H1 (cell line): Measurements from ENCODE around the gene LCN12. TPM values are rescaled to one million over a fixed set of nuclear protein-coding genes. Genes with fewer than 3 reads are reported as not detected.

Experiments used
- CTCF ChIA-PET: fragments of 300-600 bp; sonication (Branson Sonifier 250); formaldehyde crosslinking; loops from one replicate; lab custom pipeline; 2021; ENCODE audit not compliant: partially characterized antibody; lab: Charles Lee
- POLR2A ChIA-PET: fragments of 300-600 bp; sonication (Branson Sonifier 250); formaldehyde crosslinking; loops from one replicate; lab custom pipeline; 2021; ENCODE audit warnings: inconsistent platforms; ENCODE audit not compliant: partially characterized antibody; lab: Charles Lee
- DNase-seq, 2 experiments: peaks; one replicate each; pipeline versions ENCODE4 v3.0.0 to v3.0.0-alpha.2; 2010 to 2022; ENCODE audit warnings: low spot score in 2 of 2, low read depth in 1 of 2, mixed read lengths in 1 of 2
- FAIRE-seq: peaks from 2 replicates; lab custom pipeline; 2011; peaks lifted over from hg19 to GRCh38; lab: Jason Lieb, UNC
- H2AFZ ChIP-seq: 2 replicates; pipeline ENCODE4 v1.8.1; 2012; ENCODE audit warnings: low read length, inconsistent platforms
- H2AK5ac ChIP-seq: 2 replicates; pipeline ENCODE4 v1.6.1; 2013; ENCODE audit warnings: low read depth, low read length
- H2BK120ac ChIP-seq: replicated peaks from 2 replicates; pipeline ENCODE3; 2013; ENCODE audit warnings: low read depth, low read length, inconsistent platforms
- H2BK12ac ChIP-seq: 2 replicates; pipeline ENCODE4 v1.6.1; 2013; ENCODE audit warnings: low read depth, low read length
- H2BK15ac ChIP-seq: 2 replicates; pipeline ENCODE4 v1.6.1; 2013; ENCODE audit warnings: low read length
- H2BK20ac ChIP-seq: 2 replicates; pipeline ENCODE4 v1.6.1; 2013; ENCODE audit warnings: low read length
- H2BK5ac ChIP-seq: 2 replicates; pipeline ENCODE4 v1.6.1; 2013; ENCODE audit warnings: low read depth, low read length
- H3K14ac ChIP-seq: 2 replicates; pipeline ENCODE4 v1.6.1; 2013; ENCODE audit warnings: inconsistent platforms; ENCODE audit not compliant: insufficient read length
- H3K18ac ChIP-seq: 2 replicates; pipeline ENCODE4 v1.6.1; 2013; ENCODE audit warnings: low read length; ENCODE audit errors: extremely low read depth
- H3K23ac ChIP-seq: 2 replicates; pipeline ENCODE4 v1.6.1; 2013; ENCODE audit warnings: inconsistent platforms; ENCODE audit not compliant: insufficient read length
- H3K23me2 ChIP-seq: 2 replicates; pipeline ENCODE4 v1.6.1; 2013; ENCODE audit warnings: low read depth, low read length
- H3K27ac ChIP-seq: 2 replicates; pipeline ENCODE4 v1.6.1; 2011; ENCODE audit warnings: low read depth, low read length, inconsistent platforms
- H3K27me3 ChIP-seq, 4 experiments: replicated peaks in 1 of 4; 1 replicate in 1 of 4; 2 replicates in 3 of 4; pipeline versions ENCODE4 v1.6.1 to v1.8.1; 2011 to 2013; ENCODE audit warnings: low read length in 3 of 4, mild to moderate bottlenecking in 3 of 4, inconsistent platforms in 2 of 4, mixed read lengths in 2 of 4, moderate library complexity in 1 of 4; ENCODE audit not compliant: control insufficient read depth in 3 of 4, insufficient read depth in 3 of 4; ENCODE audit errors: extremely low read depth in 1 of 4
- H3K36me3 ChIP-seq, 4 experiments: 2 replicates each; pipeline versions ENCODE4 v1.6.1 to v1.8.1; 2011 to 2013; ENCODE audit warnings: mild to moderate bottlenecking in 4 of 4, low read length in 3 of 4, moderate library complexity in 2 of 4, control low read depth in 1 of 4, inconsistent platforms in 1 of 4; ENCODE audit not compliant: insufficient read depth in 4 of 4, control insufficient read depth in 2 of 4
- H3K4ac ChIP-seq: replicated peaks from 2 replicates; pipeline ENCODE3; 2013; ENCODE audit warnings: low read length, low read depth, mixed read lengths, inconsistent platforms; ENCODE audit not compliant: insufficient read length
- H3K4me1 ChIP-seq, 4 experiments: replicated peaks in 1 of 4; 1 replicate in 1 of 4; 2 replicates in 3 of 4; pipeline versions ENCODE4 v1.6.1 to v1.8.1; 2011 to 2013; ENCODE audit warnings: low read length in 3 of 4, inconsistent platforms in 2 of 4, mixed read lengths in 1 of 4; ENCODE audit not compliant: insufficient read depth in 4 of 4, control insufficient read depth in 3 of 4
- H3K4me2 ChIP-seq, 2 experiments: 2 replicates each; pipeline versions ENCODE4 v1.6.1 to v1.8.1; 2011 to 2013; ENCODE audit warnings: low read depth in 2 of 2, low read length in 2 of 2, control low read depth in 1 of 2, inconsistent platforms in 1 of 2, mild to moderate bottlenecking in 1 of 2; ENCODE audit not compliant: insufficient read depth in 1 of 2
- H3K4me3 ChIP-seq, 4 experiments: fragments of 200-600, 300-600 bp in 1 of 4; sonication (generic), shearing (Covaris generic), sonication (Bioruptor Twin) in 1 of 4; 2 replicates each; pipeline versions ENCODE4 v1.5.1 to v1.8.1; 2011 to 2016; ENCODE audit warnings: low read length in 4 of 4, low read depth in 3 of 4, control low read depth in 2 of 4, inconsistent platforms in 2 of 4, mild to moderate bottlenecking in 2 of 4, mixed read lengths in 1 of 4, moderate library complexity in 1 of 4; ENCODE audit not compliant: insufficient read depth in 2 of 4; ENCODE audit errors: extremely low read depth in 1 of 4
- H3K56ac ChIP-seq: replicated peaks from 2 replicates; pipeline ENCODE3; 2013; ENCODE audit warnings: low read depth, mild to moderate bottlenecking, mixed read lengths, low read length, inconsistent platforms; ENCODE audit not compliant: insufficient read length
- H3K79me1 ChIP-seq: 2 replicates; pipeline ENCODE4 v1.6.1; 2013; ENCODE audit warnings: low read depth, low read length, control low read depth
- H3K79me2 ChIP-seq, 2 experiments: 2 replicates each; pipeline versions ENCODE4 v1.6.1 to v1.8.1; 2012 to 2013; ENCODE audit warnings: low read length in 2 of 2, mild to moderate bottlenecking in 2 of 2, inconsistent platforms in 1 of 2; ENCODE audit not compliant: insufficient read depth in 2 of 2, control insufficient read depth in 1 of 2
- H3K9ac ChIP-seq, 4 experiments: replicated peaks in 1 of 4; 1 replicate in 1 of 4; 2 replicates in 3 of 4; pipeline versions ENCODE4 v1.6.1 to v1.8.1; 2011 to 2013; ENCODE audit warnings: low read depth in 3 of 4, low read length in 3 of 4, control low read depth in 2 of 4, mild to moderate bottlenecking in 2 of 4, moderate library complexity in 2 of 4, inconsistent platforms in 1 of 4; ENCODE audit errors: extremely low read depth in 1 of 4
- H3K9me3 ChIP-seq, 2 experiments: 2 replicates each; pipeline versions ENCODE4 v1.6.1 to v1.8.1; 2012 to 2013; ENCODE audit warnings: mild to moderate bottlenecking in 2 of 2, moderate library complexity in 2 of 2, control low read depth in 1 of 2, inconsistent platforms in 1 of 2, low read depth in 1 of 2, low read length in 1 of 2, mixed read lengths in 1 of 2; ENCODE audit not compliant: insufficient read depth in 2 of 2
- H4K20me1 ChIP-seq, 2 experiments: replicated peaks in 1 of 2; 2 replicates each; pipeline versions ENCODE3 to v1.8.1; 2011 to 2013; ENCODE audit warnings: inconsistent platforms in 2 of 2, low read length in 2 of 2, mild to moderate bottlenecking in 1 of 2; ENCODE audit not compliant: insufficient read depth in 2 of 2, control insufficient read depth in 1 of 2
- H4K5ac ChIP-seq: 2 replicates; pipeline ENCODE4 v1.6.1; 2013; ENCODE audit warnings: low read length, low read depth, mixed read lengths, inconsistent platforms; ENCODE audit not compliant: insufficient read length
- H4K8ac ChIP-seq: 2 replicates; pipeline ENCODE4 v1.8.0; 2013; ENCODE audit warnings: mild to moderate bottlenecking, moderate library complexity, low read length, inconsistent platforms; ENCODE audit not compliant: insufficient read depth; ENCODE audit errors: extremely low read depth
- H4K91ac ChIP-seq: replicated peaks from 2 replicates; pipeline ENCODE3; 2013; ENCODE audit warnings: low read length, mixed read lengths, inconsistent platforms; ENCODE audit not compliant: insufficient read length
- CREB1 ChIP-seq: IDR thresholded peaks from 2 replicates; pipeline ENCODE4 v1.6.1; 2012; ENCODE audit warnings: inconsistent platforms
- EGR1 ChIP-seq: IDR thresholded peaks from 2 replicates; pipeline ENCODE4 v1.6.1; 2011; ENCODE audit warnings: low read depth, low read length, borderline replicate concordance
- GABPA ChIP-seq: IDR thresholded peaks from 2 replicates; pipeline ENCODE4 v1.6.1; 2011; ENCODE audit warnings: mild to moderate bottlenecking, low read length, moderate library complexity, borderline replicate concordance; ENCODE audit not compliant: insufficient read depth
- KDM4A ChIP-seq: IDR thresholded peaks from one replicate; pipeline ENCODE4 v1.7.1; 2012; ENCODE audit warnings: low read depth, mild to moderate bottlenecking, moderate library complexity, low read length, inconsistent platforms; ENCODE audit not compliant: severe bottlenecking
- POU5F1 ChIP-seq: IDR thresholded peaks from 2 replicates; pipeline ENCODE4 v1.6.1; 2011; ENCODE audit warnings: low read depth, mild to moderate bottlenecking, low read length, moderate library complexity
- YY1 ChIP-seq: IDR thresholded peaks from 2 replicates; pipeline ENCODE4 v1.6.1; 2011; ENCODE audit warnings: low read depth, mild to moderate bottlenecking, low read length
- WGBS, 2 experiments: shearing (Covaris generic) in 1 of 2; methylation state at CpG; one replicate each; pipeline versions ENCODE4 v1.1.6 to v1.1.7; 2013 to 2015; ENCODE audit warnings: low lambda C conversion rate in 2 of 2, mixed read lengths in 2 of 2, inconsistent platforms in 1 of 2, low coverage in 1 of 2, missing lambda C conversion rate in 1 of 2; ENCODE audit not compliant: insufficient replicate concordance in 2 of 2, insufficient coverage in 1 of 2, insufficient read length in 1 of 2; ENCODE audit errors: extremely low coverage in 1 of 2, missing lambda C conversion rate in 1 of 2; 5-methylcytosine and 5-hydroxymethylcytosine counted together
- polyA plus RNA-seq, 7 experiments: library from polyadenylated mRNA; depleted of rRNA in 3 of 7; stranded (reverse) in 5 of 7; unstranded in 2 of 7; fragments of >200 nt in 5 of 7; fragments of 200-250 nt in 2 of 7; gene quantifications; 1 replicate in 5 of 7; 2 replicates in 1 of 7; 4 replicates in 1 of 7; pipeline versions ENCODE4 v1.2.1 to v1.2.3, GENCODE V29; 2011 to 2013; ENCODE audit warnings: missing spikeins in 2 of 7, mixed read lengths in 2 of 7
- total RNA-seq: library from RNA; stranded (reverse); fragmentation: NEBNext Ultra II Directional; extraction: Animal tissue kit (Norgen Biotek cat#: 25700); gene quantifications from 2 replicates; pipeline ENCODE4 v1.2.1, GENCODE V29; 2021
- TF ChIP-seq, protein P1 (sequence below), 3 experiments: IDR thresholded peaks; 1 replicate in 2 of 3; 2 replicates in 1 of 3; pipeline versions ENCODE4 v1.5.1 to v1.6.1; 2011; ENCODE audit warnings: low read length in 3 of 3, mild to moderate bottlenecking in 3 of 3, inconsistent platforms in 2 of 3, low read depth in 1 of 3, moderate library complexity in 1 of 3; ENCODE audit not compliant: insufficient read depth in 1 of 3; ENCODE audit errors: control extremely low read depth in 1 of 3
- TF ChIP-seq, protein P2 (sequence below): IDR thresholded peaks from 2 replicates; pipeline ENCODE4 v1.6.1; 2012; ENCODE audit warnings: inconsistent platforms

LCN12 gene
- total and polyA plus RNA-seq, 2 of the 8 experiments (the other 6 are each of a cell fraction or from before 2014, with no cell fraction given) = 1.1 to 1.7 TPM

- Histone ChIP-seq H4K8ac (no peak overlapping the region), H3K36me3 (peaks cover 6 to 44% (median 25%) of the 10 kb centered on the region in 4 experiments; a peak in 6 of 8 replicates), H2BK5ac (no peak overlapping the region), H2AFZ (no peak overlapping the region), H3K4me2 (no peak overlapping the region), H3K56ac (no peak overlapping the region), H3K27ac (no peak overlapping the region), H3K23ac (no peak overlapping the region), H3K23me2 (no peaks in the 10 kb centered on the region), H3K79me1 (peaks cover 5% of the 10 kb centered on the region), H4K20me1 (peaks cover 6 to 18% of the 10 kb centered on the region in 2 experiments), H2BK12ac (no peak overlapping the region), H3K9ac (no peak overlapping the region), H3K4me3 (no peak overlapping the region), H2BK120ac (no peak overlapping the region), H2AK5ac (no peak overlapping the region), H3K18ac (no peak overlapping the region), H3K9me3 (no peaks in the 10 kb centered on the region), H3K4ac (no peak overlapping the region), H2BK15ac (no peak overlapping the region), H4K91ac (no peak overlapping the region), H3K4me1 (no peaks in the 10 kb centered on the region), H4K5ac (no peak overlapping the region), H3K14ac (no peak overlapping the region), H3K79me2 (no peaks in the 10 kb centered on the region; a peak in 1 of 4 replicates), H2BK20ac (no peak overlapping the region), H3K27me3 (no peaks in the 10 kb centered on the region)
- FAIRE-seq (no peak), DNase-seq (no peak)
- POLR2A ChIA-PET = interaction anchor here (1.8 kb wide), 1 partner anchor 13 kb away, joined by 6 read pairs; no protein-coding TSS in a partner anchor
- CTCF ChIA-PET = interaction anchor here (0.8 to 2.5 kb wide), 5 partner anchors 8 to 123 kb away, joined by 3 to 8 read pairs (median 3); no protein-coding TSS in a partner anchor
- WGBS, 2 experiments = 96% methylated on average over 12 of the region's 12 CpGs; no CpG with 5 or more reads in 1 of the 2 experiments
- no peak for TF ChIP-seq POU5F1
- TF ChIP-seq, protein P1, sequence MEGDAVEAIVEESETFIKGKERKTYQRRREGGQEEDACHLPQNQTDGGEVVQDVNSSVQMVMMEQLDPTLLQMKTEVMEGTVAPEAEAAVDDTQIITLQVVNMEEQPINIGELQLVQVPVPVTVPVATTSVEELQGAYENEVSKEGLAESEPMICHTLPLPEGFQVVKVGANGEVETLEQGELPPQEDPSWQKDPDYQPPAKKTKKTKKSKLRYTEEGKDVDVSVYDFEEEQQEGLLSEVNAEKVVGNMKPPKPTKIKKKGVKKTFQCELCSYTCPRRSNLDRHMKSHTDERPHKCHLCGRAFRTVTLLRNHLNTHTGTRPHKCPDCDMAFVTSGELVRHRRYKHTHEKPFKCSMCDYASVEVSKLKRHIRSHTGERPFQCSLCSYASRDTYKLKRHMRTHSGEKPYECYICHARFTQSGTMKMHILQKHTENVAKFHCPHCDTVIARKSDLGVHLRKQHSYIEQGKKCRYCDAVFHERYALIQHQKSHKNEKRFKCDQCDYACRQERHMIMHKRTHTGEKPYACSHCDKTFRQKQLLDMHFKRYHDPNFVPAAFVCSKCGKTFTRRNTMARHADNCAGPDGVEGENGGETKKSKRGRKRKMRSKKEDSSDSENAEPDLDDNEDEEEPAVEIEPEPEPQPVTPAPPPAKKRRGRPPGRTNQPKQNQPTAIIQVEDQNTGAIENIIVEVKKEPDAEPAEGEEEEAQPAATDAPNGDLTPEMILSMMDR (IDR thresholded peaks at IDR 0.05; ENCODE audit: control extremely low read depth in 1 of 3, insufficient read depth in 1 of 3, low read depth in 1 of 3, low read length in 3 of 3) = peak in 2 of 3 experiments; percentile 15 to 30; a peak in 2 of 4 replicates
- TF ChIP-seq CREB1 = no peak
- no peak for TF ChIP-seq EGR1
- no peak for TF ChIP-seq GABPA
- TF ChIP-seq KDM4A = no peak
- TF ChIP-seq, protein P2, sequence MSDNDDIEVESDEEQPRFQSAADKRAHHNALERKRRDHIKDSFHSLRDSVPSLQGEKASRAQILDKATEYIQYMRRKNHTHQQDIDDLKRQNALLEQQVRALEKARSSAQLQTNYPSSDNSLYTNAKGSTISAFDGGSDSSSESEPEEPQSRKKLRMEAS = no peak
- no peak for TF ChIP-seq YY1
These were observed 41.2 kb upstream of the LCN12 start for GRCh38 chr9:136910901-136911245.
